Left ventricle myocardium inferior (tissue), 1 donor: Measurements from ENCODE around the gene PROS1. TPM values are rescaled to one million over a fixed set of nuclear protein-coding genes. Genes with fewer than 3 reads are reported as not detected.
"Not testable (repeated sequence)": the region's sequence is repeated elsewhere in the genome, so short reads cannot be mapped to it uniquely, and the experiment has no call there.

ENCODE experiments used
- DNase-seq: peaks from one replicate; pipeline ENCODE4 v3.0.0-alpha.2; 2020
- H3K27ac ChIP-seq: fragments of 200-600 bp; replicated peaks from 2 replicates; pipeline ENCODE4 v1.8.0; 2021
- H3K27me3 ChIP-seq: fragments of 200-600 bp; 2 replicates; pipeline ENCODE4 v1.8.0; 2021; ENCODE audit warnings: low read depth
- H3K36me3 ChIP-seq: fragments of 200-600 bp; 2 replicates; pipeline ENCODE4 v1.8.0; 2021
- H3K4me1 ChIP-seq: fragments of 200-600 bp; 2 replicates; pipeline ENCODE4 v1.8.0; 2021
- H3K4me3 ChIP-seq: fragments of 200-600 bp; 2 replicates; pipeline ENCODE4 v1.8.0; 2021; ENCODE audit warnings: mild to moderate bottlenecking, moderate library complexity
- H3K9me3 ChIP-seq: fragments of 200-600 bp; replicated peaks from 2 replicates; pipeline ENCODE4 v1.8.0; 2021
- intact Hi-C: fragments of 100-400 bp; cut with micrococcal nuclease; formaldehyde crosslinking; loops from one replicate; pipeline ENCODE4 v1.11.0; 2022
- total RNA-seq: library from RNA; stranded (reverse); fragmentation: NEBNext Ultra II Directional; extraction: Animal tissue kit (Norgen Biotek cat#: 25700); gene quantifications from one replicate; pipeline ENCODE4 v1.2.1, GENCODE V29; 2021
- TF ChIP-seq, protein P1 (sequence below): fragments of 200-600 bp; IDR thresholded peaks from 2 replicates; pipeline ENCODE4 v1.8.0; 2021; ENCODE audit warnings: antibody characterized with exemption, mild to moderate bottlenecking, borderline replicate concordance
- donor health status: DM: no; HTN: yes; CAD: no; lungs with severe emphysema.

PROS1 gene
- total RNA-seq, 1 donor from 2014 or later: 48.3 TPM

DNA sequence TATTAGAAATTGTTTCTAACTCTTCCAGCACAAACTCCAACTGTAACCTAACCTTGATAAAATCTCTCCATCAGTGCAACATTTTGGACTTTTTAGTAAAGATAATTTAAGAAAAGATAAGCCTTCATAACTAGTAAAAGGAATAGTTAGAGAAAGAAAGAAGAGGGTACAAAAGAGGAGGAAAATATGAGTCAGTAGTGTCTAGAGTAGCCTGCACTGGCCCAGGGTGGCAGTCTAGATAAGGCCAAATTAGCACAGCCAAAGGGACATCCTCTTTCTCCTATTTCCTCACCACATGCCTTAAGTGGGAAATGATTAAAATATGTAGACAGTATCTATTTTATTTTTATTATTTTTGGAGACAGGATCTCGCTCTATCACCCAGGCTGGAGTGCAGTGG lies 3.7 kb downstream of the PROS1 start:
- H3K4me3 ChIP-seq: no peak overlapping the region
- no peak for DNase-seq
- intact Hi-C loops: no loop called here
- no peak overlapping the region for H3K27ac ChIP-seq
- no peaks in the 10 kb centered on the region for H3K27me3 ChIP-seq
- H3K36me3 ChIP-seq: no peaks in the 10 kb centered on the region
- peaks cover 25% of the 10 kb centered on the region for H3K4me1 ChIP-seq
- TF ChIP-seq, protein P1, sequence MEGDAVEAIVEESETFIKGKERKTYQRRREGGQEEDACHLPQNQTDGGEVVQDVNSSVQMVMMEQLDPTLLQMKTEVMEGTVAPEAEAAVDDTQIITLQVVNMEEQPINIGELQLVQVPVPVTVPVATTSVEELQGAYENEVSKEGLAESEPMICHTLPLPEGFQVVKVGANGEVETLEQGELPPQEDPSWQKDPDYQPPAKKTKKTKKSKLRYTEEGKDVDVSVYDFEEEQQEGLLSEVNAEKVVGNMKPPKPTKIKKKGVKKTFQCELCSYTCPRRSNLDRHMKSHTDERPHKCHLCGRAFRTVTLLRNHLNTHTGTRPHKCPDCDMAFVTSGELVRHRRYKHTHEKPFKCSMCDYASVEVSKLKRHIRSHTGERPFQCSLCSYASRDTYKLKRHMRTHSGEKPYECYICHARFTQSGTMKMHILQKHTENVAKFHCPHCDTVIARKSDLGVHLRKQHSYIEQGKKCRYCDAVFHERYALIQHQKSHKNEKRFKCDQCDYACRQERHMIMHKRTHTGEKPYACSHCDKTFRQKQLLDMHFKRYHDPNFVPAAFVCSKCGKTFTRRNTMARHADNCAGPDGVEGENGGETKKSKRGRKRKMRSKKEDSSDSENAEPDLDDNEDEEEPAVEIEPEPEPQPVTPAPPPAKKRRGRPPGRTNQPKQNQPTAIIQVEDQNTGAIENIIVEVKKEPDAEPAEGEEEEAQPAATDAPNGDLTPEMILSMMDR: no peak
- H3K9me3 ChIP-seq: no peaks in the 10 kb centered on the region

DNA sequence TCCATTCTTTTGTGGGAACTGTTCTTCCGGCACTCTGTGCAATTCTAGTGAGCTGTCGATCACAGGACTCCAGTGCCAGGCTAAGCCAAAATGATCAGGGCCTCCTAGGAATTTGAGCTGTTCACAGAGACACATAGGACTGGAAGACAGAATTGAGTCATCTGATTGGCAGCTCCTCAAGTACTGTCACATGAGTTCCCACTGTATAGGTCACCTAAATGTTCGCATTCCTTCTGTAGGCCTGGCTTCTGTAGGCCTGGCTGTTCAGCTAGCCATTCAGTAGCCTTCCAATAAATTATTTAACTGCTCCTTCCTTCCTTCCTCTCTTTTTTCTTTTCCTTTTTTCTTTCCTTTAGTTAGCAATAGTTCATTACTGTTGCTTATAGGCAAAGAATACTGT lies 4.3 kb downstream of the PROS1 start:
- no peak overlapping the region for H3K27ac ChIP-seq
- no peaks in the 10 kb centered on the region for H3K9me3 ChIP-seq
- intact Hi-C loops: no loop called here

DNA sequence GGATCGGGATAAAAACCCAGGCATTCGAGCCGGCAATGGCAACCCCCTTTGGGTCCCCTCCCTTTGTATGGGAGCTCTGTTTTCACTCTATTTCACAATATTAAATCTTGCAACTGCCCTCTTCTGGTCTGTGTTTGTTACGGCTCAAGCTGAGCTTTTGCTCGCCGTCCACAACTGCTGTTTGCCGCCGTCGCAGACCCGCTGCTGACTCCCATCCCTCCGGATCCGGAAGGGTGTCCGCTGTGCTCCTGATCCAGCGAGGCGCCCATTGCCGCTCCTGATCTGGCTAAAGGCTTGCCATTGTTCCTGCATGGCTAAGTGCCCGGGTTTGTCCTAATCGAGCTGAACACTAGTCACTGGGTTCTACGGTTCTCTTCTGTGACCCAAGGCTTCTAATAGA lies 8.6 kb downstream of the PROS1 start:
- H3K27me3 ChIP-seq, DNase-seq, H3K27ac ChIP-seq, H3K4me3 ChIP-seq, H3K4me1 ChIP-seq, H3K36me3 ChIP-seq, H3K9me3 ChIP-seq, intact Hi-C loops: not testable (repeated sequence)

More for the DNA sequence above, 4.3 kb downstream of the PROS1 start:
- Histone ChIP-seq H3K4me1 (peaks cover 23% of the 10 kb centered on the region), H3K27me3 (no peaks in the 10 kb centered on the region), H3K4me3 (no peak overlapping the region), H3K36me3 (no peaks in the 10 kb centered on the region)
- TF ChIP-seq, protein P1: no peak
- no peak for DNase-seq

DNA sequence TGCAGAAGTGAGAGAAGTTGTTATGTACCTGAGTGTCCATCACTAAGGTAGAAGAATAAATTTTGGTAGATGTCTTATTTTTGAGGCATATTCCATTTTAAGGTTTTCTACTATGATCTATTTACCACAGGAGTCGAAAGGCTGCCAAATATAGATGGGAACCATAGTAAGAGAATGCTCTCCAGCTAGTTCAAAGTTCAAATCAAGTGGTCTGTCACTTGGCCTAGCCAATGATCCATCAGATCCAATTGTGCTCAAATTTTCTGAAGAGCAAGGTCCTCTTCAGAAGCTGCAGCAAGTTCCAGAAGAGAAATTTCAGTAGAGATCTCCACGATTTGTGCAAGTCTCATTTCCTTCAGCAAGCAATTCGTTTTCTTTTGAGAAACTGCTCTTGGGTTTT lies 10.9 kb downstream of the PROS1 start:
- intact Hi-C loops: no loop called here
- no peak overlapping the region for H3K4me3 ChIP-seq
- no peak for DNase-seq
- no peak overlapping the region for H3K27ac ChIP-seq
- TF ChIP-seq, protein P1: no peak
- no peaks in the 10 kb centered on the region for H3K4me1 ChIP-seq
- no peaks in the 10 kb centered on the region for H3K9me3 ChIP-seq
- H3K36me3 ChIP-seq: no peaks in the 10 kb centered on the region
- H3K27me3 ChIP-seq: no peaks in the 10 kb centered on the region

DNA sequence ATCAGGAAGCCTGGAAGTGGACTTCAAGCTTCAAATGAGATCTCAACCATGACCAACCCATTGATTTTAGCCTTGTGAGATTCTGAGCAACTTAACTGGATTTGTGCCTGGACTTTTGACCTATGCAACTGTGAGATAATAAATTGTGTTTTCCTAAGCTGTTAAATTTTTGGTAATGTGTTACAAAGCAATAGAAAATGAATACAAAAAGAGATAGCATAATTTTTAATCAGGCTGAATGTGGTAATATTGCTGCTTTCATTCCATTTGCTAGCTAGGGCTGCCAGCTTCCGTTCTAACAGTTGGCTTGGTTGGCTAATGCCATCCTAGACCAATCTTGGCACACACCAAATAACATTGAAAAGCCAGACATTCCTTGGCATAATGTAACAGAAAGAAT lies 12.2 kb downstream of the PROS1 start:
- TF ChIP-seq, protein P1: no peak
- H3K27me3 ChIP-seq: no peaks in the 10 kb centered on the region
- H3K4me3 ChIP-seq: no peak overlapping the region
- H3K4me1 ChIP-seq: no peaks in the 10 kb centered on the region
- H3K36me3 ChIP-seq: no peaks in the 10 kb centered on the region
- intact Hi-C loops: no loop called here
- no peak overlapping the region for H3K27ac ChIP-seq
- H3K9me3 ChIP-seq: no peaks in the 10 kb centered on the region
- DNase-seq: no peak

DNA sequence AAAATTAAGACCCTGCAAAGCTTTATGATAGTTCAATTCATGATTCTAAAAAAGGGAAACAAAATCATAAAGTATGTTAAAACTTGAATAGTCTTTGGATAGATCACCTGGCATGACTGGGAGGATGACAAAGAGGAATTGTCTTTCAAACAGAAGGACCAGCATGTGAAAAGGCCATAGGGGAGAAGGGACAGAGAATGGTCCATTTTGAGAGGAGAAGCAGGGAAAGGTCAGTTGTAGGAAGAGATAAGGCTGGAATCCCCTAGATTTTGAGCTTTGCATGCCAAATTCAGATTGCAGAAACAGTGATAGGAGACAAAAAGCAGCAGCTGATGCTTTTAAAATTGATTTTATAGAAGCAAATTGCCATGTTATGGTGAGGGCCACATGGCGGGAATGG lies 12.7 kb downstream of the PROS1 start:
- Histone ChIP-seq H3K4me3 (no peak overlapping the region), H3K4me1 (no peaks in the 10 kb centered on the region), H3K9me3 (no peaks in the 10 kb centered on the region), H3K27me3 (no peaks in the 10 kb centered on the region), H3K27ac (no peak overlapping the region), H3K36me3 (no peaks in the 10 kb centered on the region)
- DNase-seq: no peak
- TF ChIP-seq, protein P1: no peak
- intact Hi-C loops: no loop called here

DNA sequence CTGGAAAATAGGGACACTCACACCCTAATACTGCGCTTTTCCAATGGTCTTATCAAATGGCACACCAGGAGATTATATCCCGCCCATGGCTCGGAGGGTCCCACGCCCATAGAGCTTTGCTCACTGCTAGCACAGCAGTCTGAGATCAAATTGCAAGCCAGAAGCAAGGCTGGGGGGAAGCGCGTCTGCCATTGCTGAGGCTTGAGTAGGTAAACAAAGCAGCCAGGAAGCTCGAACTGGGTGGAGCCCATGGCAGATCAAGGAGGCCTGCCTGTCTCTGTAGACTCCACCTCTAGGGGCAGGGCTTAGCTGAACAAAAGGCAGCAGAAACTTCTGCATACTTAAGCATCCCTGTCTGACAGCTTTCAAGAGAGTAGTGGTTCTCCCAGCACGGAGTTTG lies 23.7 kb downstream of the PROS1 start:
- H3K27ac ChIP-seq, DNase-seq, H3K36me3 ChIP-seq, H3K27me3 ChIP-seq, H3K4me3 ChIP-seq, intact Hi-C loops, H3K4me1 ChIP-seq: not testable (repeated sequence)
- peaks cover 40% of the 10 kb centered on the region for H3K9me3 ChIP-seq

DNA sequence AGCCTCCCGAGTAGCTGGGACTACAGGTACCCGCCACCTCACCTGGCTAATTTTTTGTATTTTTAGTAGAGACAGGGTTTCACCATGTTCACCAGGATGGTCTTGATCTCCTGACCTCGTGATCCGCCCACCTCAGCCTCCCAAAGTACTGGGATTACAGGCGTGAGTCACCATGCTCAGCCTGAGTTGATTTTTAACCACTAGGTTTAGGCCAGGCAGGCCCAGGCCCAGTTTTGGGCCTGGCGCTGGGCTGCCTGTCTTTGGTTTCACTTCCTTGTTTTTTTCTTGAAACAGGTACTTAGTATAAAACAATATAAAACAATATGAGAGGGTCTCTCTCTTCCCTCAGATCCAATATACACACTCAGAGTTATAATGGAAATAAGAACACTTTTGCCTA lies 36.2 kb downstream of the PROS1 start:
- intact Hi-C loops, H3K36me3 ChIP-seq, H3K4me3 ChIP-seq, H3K4me1 ChIP-seq, H3K9me3 ChIP-seq, DNase-seq, H3K27me3 ChIP-seq, H3K27ac ChIP-seq: not testable (repeated sequence)
